GM19395 (cell line): ENCODE results near the gene ABHD8.

Experiments used
- ATAC-seq: cut with Tn5 transposase; IDR thresholded peaks from one replicate; pipeline ENCODE4 v1.9.1; 2021; ENCODE audit warnings: mild to moderate bottlenecking, moderate library complexity; ENCODE audit not compliant: unreplicated experiment

The ABHD8 gene, protein sequence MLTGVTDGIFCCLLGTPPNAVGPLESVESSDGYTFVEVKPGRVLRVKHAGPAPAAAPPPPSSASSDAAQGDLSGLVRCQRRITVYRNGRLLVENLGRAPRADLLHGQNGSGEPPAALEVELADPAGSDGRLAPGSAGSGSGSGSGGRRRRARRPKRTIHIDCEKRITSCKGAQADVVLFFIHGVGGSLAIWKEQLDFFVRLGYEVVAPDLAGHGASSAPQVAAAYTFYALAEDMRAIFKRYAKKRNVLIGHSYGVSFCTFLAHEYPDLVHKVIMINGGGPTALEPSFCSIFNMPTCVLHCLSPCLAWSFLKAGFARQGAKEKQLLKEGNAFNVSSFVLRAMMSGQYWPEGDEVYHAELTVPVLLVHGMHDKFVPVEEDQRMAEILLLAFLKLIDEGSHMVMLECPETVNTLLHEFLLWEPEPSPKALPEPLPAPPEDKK

GRCh38 chr19:17303167-17303939, at the start of gene ABHD8:
TSS of gene ABHD8 (minus strand) at chr19:17303425. CDS start at chr19:17301616, 1,809 bp downstream.
- ATAC-seq: peak; percentile 59

GRCh38 chr19:17352608-17353280, 49.5 kb upstream of the ABHD8 start:
- no peak for ATAC-seq

DNA sequence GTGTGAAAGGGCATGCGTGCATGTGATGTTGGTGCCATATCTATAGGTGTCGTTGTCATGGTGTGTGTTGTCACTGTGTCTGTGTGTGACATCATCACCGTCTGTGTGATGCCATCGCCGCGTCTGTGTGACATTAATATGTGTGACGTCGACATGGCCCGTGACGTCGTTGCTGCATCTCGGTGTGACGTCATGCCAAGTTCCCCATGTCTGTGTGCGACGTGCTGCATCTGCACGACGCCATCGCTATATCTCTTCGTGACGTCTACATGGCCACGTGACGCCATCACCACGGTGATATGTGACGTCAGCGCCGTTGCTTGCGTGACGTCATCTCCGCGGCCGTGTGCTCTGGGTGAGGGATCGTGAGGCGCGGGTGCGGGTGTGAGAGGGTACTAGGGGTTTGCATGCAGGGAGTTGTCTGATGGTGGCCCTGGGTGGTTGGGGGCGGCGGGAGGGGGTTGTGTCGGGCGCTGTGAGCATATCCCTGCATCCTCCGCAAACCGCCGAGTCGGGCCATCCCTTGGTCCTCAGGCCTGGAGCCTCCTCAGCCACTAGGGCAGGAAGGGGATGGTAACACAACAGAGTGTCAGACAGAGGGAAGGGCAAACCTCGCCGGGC, 48.7 kb upstream of the ABHD8 start:
- no peak for ATAC-seq

- no peak for ATAC-seq
Measured at GRCh38 chr19:17348700-17349099, 45.5 kb upstream of the ABHD8 start.

GRCh38 chr19:17347877-17348276, 44.7 kb upstream of the ABHD8 start:
- no peak for ATAC-seq

DNA sequence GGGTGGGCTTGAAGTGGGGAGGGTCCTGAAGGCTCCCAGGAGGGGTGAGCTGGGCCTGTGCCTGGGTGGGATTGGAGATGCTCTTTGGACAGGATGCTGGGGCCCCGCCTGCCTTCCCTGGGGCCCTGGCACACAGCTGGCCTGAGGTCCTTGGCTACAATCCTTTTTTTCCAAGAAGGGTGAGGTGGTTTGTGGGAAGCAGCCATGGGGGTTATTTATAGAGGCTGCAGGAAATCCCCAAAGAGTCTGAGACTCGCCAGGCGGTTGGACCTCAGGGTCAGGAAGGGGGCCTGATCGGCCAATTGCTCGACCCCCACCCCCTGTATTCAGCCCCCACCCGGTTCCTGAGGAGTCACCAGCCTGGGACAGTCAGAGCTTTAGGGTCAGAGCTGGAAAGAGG, 44.1 kb upstream of the ABHD8 start:
- ATAC-seq: no peak

GRCh38 chr19:17346109-17346671, 43.0 kb upstream of the ABHD8 start:
- ATAC-seq: no peak

DNA sequence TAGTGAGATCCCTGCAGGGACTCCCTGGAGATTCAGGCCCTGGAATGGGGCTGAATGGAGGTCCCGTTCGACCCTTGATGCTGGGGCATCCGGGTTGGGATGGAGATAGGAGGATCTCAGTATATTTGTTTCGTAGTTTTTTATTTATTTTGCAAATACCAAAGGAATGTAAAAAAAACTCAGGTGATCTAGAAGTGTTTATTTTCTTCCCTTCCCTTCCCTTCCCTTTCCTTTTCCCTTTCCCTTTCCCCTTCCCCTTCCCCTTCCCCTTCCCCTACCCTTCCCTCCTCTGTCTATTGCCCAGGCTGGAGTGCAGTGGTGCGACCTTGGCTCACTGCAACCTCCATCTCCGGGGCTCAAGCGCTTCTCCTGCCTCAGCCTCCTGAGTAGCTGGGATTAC, 38.6 kb upstream of the ABHD8 start:
- no peak for ATAC-seq

DNA sequence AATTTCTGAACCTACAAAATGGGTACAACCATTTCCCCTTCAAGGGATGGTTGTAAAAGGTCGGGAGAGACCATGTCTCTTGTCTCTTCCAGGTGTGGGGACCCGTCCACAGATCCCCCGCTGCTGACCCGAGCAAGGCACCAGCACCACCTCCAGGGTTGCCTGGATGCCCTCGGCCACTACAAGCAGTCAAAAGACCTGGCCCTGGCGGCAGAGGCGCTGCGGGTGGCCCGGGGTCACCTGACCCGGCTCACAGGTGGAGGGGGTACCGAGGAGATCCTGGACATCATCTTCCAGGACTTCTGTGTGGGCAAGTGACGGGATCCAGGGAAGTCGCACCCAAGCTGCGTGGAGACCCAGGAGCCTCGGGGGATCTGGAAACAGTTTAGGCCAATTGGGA, 38.2 kb upstream of the ABHD8 start:
- ATAC-seq: no peak

GRCh38 chr19:17340871-17341357, 37.7 kb upstream of the ABHD8 start:
- ATAC-seq: no peak

- no peak for ATAC-seq
Measured at GRCh38 chr19:17340302-17340870, 37.2 kb upstream of the ABHD8 start.

GRCh38 chr19:17339088-17339741, 36.0 kb upstream of the ABHD8 start:
- no peak for ATAC-seq

DNA sequence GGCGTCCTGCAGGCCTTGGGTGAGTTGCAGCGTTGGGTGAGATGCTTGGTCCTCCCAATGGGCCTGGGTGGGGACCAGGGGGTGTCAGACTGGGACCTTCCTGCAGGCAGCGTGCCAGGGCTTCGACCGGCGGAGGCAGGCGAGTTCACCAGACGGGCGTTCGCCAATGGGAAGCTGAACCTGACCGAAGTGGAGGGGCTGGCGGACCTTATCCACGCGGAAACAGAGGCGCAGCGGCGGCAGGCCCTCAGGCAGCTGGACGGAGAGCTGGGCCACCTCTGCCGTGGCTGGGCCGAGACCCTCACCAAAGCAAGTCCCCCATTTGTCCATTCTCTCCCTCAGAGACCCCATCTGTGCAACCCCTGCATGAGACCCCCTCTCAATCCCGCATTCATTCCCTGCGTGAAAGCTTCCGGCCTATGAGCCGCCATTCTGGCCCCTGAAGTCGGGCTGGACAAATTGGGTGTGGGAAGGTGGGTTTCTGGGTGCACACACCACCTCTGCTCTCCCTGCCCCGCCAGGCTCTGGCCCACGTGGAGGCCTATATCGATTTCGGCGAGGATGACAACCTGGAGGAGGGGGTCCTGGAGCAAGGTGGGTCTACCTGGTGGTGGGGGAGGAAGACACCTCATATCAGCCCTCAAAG, 35.3 kb upstream of the ABHD8 start:
- no peak for ATAC-seq

- ATAC-seq: peak; percentile 1
Measured at GRCh38 chr19:17337675-17338432, 34.6 kb upstream of the ABHD8 start.

GRCh38 chr19:17336872-17337674, 33.8 kb upstream of the ABHD8 start, which contains the start of gene GTPBP3:
TSS of gene GTPBP3 (plus strand) at chr19:17337553. CDS start at chr19:17337612, 59 bp downstream.
- peak; percentile 76 for ATAC-seq

GRCh38 chr19:17335575-17335974, 32.4 kb upstream of the ABHD8 start:
- no peak for ATAC-seq
